ENCODE results near the gene DAND5. TPM values are rescaled to one million over a fixed set of nuclear protein-coding genes. Genes with fewer than 3 reads are reported as not detected.
A peak's percentile ranks its signal among the peaks of the same experiment; 100 is the strongest.

The DAND5 gene
- total RNA-seq, 1 experiment from 2014 or later, result 0.52 TPM

DNA sequence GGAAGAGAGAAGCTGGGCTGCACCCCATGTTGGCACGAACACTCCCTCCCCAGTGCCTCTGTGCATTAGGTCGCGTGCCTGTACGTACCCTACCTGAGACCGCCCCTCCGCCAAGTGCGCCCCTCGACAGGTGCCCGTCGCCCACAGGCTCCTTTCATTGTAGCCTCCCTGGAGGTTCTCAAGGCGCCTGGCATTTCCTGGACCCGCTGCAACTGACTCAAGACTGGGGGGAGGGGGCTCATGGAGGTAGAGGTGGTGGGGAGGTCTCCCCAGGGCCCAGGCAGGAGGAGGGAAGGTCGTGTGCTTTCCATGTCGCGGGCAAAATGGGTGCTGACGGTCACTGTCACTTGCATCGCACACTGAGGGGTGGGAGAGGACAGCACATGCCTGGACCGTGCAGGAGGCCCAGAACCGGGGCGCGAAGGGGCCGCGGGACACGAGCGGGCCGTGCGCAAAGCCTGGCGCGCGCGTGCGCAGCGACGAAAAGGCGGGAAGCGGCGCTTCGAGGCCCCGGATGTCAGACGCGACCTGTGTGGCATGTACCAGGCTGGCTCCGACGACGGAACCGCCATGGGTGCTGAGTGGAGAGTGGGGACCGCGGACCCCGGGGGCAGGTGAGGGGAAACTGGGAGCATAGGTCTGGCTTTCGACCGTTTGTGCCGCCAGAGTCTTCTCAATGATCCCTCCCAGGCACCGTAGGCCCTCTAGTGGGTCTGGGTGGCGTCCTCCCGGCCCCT, 42.4 kb downstream of the DAND5 start:
- 0 out of 2 replicates have a peak, but pooled peaks cover 4% of the 10 kb centered on the region for H3K4me1 ChIP-seq (ENCODE audit: low read length)
- no peaks in the 10 kb centered on the region for H3K9me2 ChIP-seq (replicated peaks; ENCODE audit: insufficient read depth, low read length)
- no peaks in the 10 kb centered on the region for H3K36me3 ChIP-seq (ENCODE audit: insufficient read depth, low read length)
- no peak overlapping the region for H3K4me3 ChIP-seq (ENCODE audit: low read length)
- no peak overlapping the region for H2AFZ ChIP-seq (ENCODE audit: low read length)
- no peaks in the 10 kb centered on the region for H3K27me3 ChIP-seq (ENCODE audit: low read length)
- H3K4me2 ChIP-seq (ENCODE audit: low read depth, low read length, poor library complexity, severe bottlenecking), result no peak overlapping the region
- H3K79me2 ChIP-seq (ENCODE audit: low read length), result no peaks in the 10 kb centered on the region
- H4K20me1 ChIP-seq (ENCODE audit: insufficient read depth, low read depth, low read length), result no peaks in the 10 kb centered on the region
- H3K9me3 ChIP-seq (ENCODE audit: low read length), result no peaks in the 10 kb centered on the region
- no peak overlapping the region for H3K27ac ChIP-seq (ENCODE audit: low read length)
- no peak for DNase-seq
- no peak overlapping the region for H3K9ac ChIP-seq (ENCODE audit: low read length)

DNA sequence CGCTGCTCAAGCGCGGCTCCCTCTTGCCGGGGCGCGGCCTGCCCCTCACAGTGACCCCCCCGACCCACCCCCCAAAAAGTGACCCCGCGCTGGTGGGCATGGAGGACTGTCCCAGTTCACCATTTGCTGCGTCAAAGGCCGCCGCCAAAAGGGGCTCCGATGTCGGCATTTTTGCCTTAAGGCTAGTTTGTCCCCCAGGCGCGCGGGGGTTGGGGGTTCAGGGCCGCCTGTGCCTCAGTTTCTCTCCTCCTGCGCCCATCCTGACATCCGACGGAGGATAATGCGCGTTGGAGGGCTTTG, 43.0 kb downstream of the DAND5 start:
- Histone ChIP-seq H3K9ac (ENCODE audit: low read length) (no peak overlapping the region), H3K27ac (ENCODE audit: low read length) (no peak overlapping the region), H3K36me3 (ENCODE audit: insufficient read depth, low read length) (no peaks in the 10 kb centered on the region), H3K4me1 (ENCODE audit: low read length) (0 out of 2 replicates have a peak, but pooled peaks cover 4% of the 10 kb centered on the region), H4K20me1 (ENCODE audit: insufficient read depth, low read depth, low read length) (no peaks in the 10 kb centered on the region), H3K9me2 (replicated peaks; ENCODE audit: insufficient read depth, low read length) (no peaks in the 10 kb centered on the region), H3K9me3 (ENCODE audit: low read length) (no peaks in the 10 kb centered on the region), H2AFZ (ENCODE audit: low read length) (peak overlapping the region; percentile 14; the same call in 1 of the 2 replicates), H3K27me3 (ENCODE audit: low read length) (no peaks in the 10 kb centered on the region), H3K4me2 (ENCODE audit: low read depth, low read length, poor library complexity, severe bottlenecking) (no peak overlapping the region), H3K79me2 (ENCODE audit: low read length) (no peaks in the 10 kb centered on the region), H3K4me3 (ENCODE audit: low read length) (no peak overlapping the region)
- DNase-seq, result no peak

DNA sequence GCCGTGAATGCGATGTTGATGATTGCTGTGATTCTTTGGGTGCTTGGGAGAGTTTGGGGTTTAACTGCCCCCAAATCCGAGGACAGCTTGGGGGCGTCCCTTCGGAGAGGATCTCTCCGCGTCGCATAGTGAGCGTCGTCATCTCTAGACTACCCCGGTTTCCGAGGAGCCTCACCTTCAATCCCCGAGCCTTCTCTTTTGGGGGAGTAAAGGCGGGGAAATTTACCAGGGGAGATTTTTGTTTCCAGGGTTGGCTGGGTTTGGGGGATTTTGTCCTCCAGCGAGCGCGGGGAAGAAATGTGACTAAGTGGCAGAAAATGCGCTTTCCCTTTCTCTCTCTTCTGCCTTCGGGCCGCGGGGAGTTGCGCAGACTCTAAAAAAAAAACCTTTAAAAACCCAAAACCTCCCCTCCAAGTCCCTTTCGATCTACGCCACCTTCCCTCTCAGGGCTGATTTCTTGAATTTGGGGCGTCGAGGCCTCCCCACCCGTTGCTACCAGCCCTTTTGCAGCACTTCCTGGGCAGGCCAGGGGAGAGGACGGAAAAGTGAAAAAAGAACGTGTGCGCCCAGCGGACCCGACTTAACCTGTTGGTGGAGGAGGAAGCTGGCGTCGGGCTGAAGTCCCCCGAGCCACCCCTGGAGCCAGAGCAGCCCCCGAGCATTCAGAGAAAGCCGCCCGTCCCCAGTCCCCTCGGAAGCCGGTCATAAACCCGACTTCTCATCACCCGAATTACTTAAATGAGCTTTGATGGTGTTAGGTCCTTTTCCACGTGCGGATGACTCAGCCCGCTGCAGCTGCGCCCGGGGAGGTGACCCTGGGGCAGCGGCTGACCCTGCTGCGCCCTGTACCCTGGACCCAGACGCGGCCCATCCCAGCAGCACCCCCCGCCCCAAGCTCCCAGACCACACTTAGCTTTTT, 43.6 kb downstream of the DAND5 start:
- H4K20me1 ChIP-seq (ENCODE audit: insufficient read depth, low read depth, low read length), result no peaks in the 10 kb centered on the region
- H3K9ac ChIP-seq (ENCODE audit: low read length), result no peak overlapping the region
- no peaks in the 10 kb centered on the region for H3K9me2 ChIP-seq (replicated peaks; ENCODE audit: insufficient read depth, low read length)
- H2AFZ ChIP-seq (ENCODE audit: low read length), result peak overlapping the region; percentile 14; the same call in 1 of the 2 replicates
- H3K36me3 ChIP-seq (ENCODE audit: insufficient read depth, low read length), result no peaks in the 10 kb centered on the region
- no peaks in the 10 kb centered on the region for H3K79me2 ChIP-seq (ENCODE audit: low read length)
- H3K27me3 ChIP-seq (ENCODE audit: low read length), result no peaks in the 10 kb centered on the region
- no peaks in the 10 kb centered on the region for H3K9me3 ChIP-seq (ENCODE audit: low read length)
- H3K4me2 ChIP-seq (ENCODE audit: low read depth, low read length, poor library complexity, severe bottlenecking), result no peak overlapping the region
- H3K27ac ChIP-seq (ENCODE audit: low read length), result no peak overlapping the region
- H3K4me3 ChIP-seq (ENCODE audit: low read length), result no peak overlapping the region
- H3K4me1 ChIP-seq (ENCODE audit: low read length), result 0 out of 2 replicates have a peak, but pooled peaks cover 4% of the 10 kb centered on the region
- DNase-seq, result peak; percentile 50

DNA sequence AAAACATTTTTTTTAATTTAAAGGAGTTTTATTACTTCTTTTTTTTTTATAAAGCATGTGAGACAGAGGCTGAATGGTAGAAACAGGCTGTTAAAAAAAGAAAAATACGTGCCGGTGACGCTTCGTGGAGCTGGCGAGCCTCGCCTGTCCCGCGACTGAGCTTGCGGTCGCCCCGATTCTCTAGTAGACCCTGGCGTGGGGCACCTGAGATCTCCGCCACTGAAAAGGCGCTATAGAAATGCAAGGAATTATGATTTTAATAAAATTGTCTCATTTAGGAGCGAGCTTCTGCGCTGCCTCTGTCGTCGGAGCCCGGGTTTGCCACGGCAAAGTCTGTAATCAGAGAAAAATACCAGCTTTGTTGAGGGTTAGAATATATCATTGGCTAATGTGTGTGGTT, 44.3 kb downstream of the DAND5 start:
- Histone ChIP-seq H3K36me3 (ENCODE audit: insufficient read depth, low read length) (no peaks in the 10 kb centered on the region), H3K27ac (ENCODE audit: low read length) (no peak overlapping the region), H3K4me3 (ENCODE audit: low read length) (no peak overlapping the region), H3K4me2 (ENCODE audit: low read depth, low read length, poor library complexity, severe bottlenecking) (no peak overlapping the region), H3K4me1 (ENCODE audit: low read length) (0 out of 2 replicates have a peak, but pooled peaks cover 4% of the 10 kb centered on the region), H4K20me1 (ENCODE audit: insufficient read depth, low read depth, low read length) (no peaks in the 10 kb centered on the region), H3K79me2 (ENCODE audit: low read length) (no peaks in the 10 kb centered on the region), H3K9me2 (replicated peaks; ENCODE audit: insufficient read depth, low read length) (no peaks in the 10 kb centered on the region), H3K9ac (ENCODE audit: low read length) (no peak overlapping the region), H3K9me3 (ENCODE audit: low read length) (no peaks in the 10 kb centered on the region), H3K27me3 (ENCODE audit: low read length) (no peaks in the 10 kb centered on the region), H2AFZ (ENCODE audit: low read length) (no peak overlapping the region)
- DNase-seq, result no peak

DNA sequence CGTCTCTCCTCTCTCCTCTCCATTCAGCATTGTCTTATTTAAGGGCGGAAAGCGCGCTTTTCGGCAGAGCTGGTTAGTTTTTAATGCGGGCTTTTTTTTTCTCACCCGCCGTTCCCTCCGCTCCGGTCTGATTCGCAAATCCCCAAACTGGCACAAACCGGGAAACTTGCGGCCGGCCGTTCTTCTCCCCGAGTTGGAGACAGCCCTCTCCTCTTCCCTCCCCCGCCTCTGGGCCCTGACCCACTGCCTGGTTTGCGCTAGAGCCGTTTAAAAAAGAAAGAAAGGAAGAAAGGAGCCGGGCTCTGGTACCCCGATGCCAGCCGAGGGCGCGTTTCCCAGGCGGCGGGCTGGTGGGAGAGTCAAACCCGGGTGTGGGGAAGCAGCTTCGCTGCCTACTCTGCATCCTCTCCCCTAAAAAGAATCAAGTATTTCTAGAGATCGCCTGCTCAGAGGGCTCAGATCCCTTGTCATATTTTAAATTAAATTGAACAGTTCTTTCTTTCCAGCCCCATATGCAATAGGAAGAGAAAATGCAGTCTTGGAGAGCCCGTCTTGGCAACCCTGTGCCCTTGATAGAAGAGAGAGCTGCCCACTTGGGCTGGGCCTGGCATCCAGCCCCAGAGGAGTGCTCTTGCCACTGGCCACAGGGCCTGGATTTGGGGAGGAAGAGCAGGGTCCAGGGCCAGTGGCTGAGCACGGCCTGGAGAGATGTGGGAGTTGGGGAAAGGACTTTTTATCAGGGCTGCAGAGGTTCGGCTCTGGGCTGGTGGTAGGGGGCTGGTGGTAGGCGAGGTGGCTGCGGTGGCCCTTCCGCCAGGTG, 44.9 kb downstream of the DAND5 start:
- no peak overlapping the region for H3K4me3 ChIP-seq (ENCODE audit: low read length)
- no peaks in the 10 kb centered on the region for H4K20me1 ChIP-seq (ENCODE audit: insufficient read depth, low read depth, low read length)
- H3K27me3 ChIP-seq (ENCODE audit: low read length), result no peaks in the 10 kb centered on the region

DNA sequence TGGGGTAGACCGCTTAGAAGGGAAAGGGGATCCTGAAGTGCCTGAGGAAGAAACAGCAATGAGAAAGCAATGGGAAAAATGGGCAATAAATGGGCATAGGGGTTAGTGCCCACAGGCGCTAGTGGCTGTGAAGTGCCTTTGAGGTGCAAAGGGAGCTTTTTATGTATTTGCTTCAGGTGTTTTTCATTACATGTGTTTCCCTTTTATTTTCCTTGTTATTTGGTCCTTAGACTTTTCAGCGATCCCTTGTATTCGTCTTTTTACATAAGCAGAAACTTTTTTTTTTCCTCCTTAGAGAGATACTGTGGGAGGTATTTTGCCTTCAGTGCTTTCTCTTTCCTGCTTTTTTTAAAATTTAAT, 45.5 kb downstream of the DAND5 start:
- H3K9me2 ChIP-seq (replicated peaks; ENCODE audit: insufficient read depth, low read length), result no peaks in the 10 kb centered on the region
- no peak for DNase-seq
- H3K27me3 ChIP-seq (ENCODE audit: low read length), result no peaks in the 10 kb centered on the region
- no peaks in the 10 kb centered on the region for H3K79me2 ChIP-seq (ENCODE audit: low read length)
- H3K4me2 ChIP-seq (ENCODE audit: low read depth, low read length, poor library complexity, severe bottlenecking), result no peak overlapping the region
- 0 out of 2 replicates have a peak, but pooled peaks cover 4% of the 10 kb centered on the region for H3K4me1 ChIP-seq (ENCODE audit: low read length)
- no peak overlapping the region for H3K27ac ChIP-seq (ENCODE audit: low read length)
- no peaks in the 10 kb centered on the region for H4K20me1 ChIP-seq (ENCODE audit: insufficient read depth, low read depth, low read length)
- no peak overlapping the region for H3K4me3 ChIP-seq (ENCODE audit: low read length)
- H3K9me3 ChIP-seq (ENCODE audit: low read length), result no peaks in the 10 kb centered on the region
- H3K36me3 ChIP-seq (ENCODE audit: insufficient read depth, low read length), result no peaks in the 10 kb centered on the region
- H3K9ac ChIP-seq (ENCODE audit: low read length), result no peak overlapping the region
- no peak overlapping the region for H2AFZ ChIP-seq (ENCODE audit: low read length)

More for the DNA sequence above, 44.9 kb downstream of the DAND5 start:
- no peak for DNase-seq
- H3K79me2 ChIP-seq (ENCODE audit: low read length), result no peaks in the 10 kb centered on the region
- H3K9ac ChIP-seq (ENCODE audit: low read length), result no peak overlapping the region
- no peak overlapping the region for H3K4me2 ChIP-seq (ENCODE audit: low read depth, low read length, poor library complexity, severe bottlenecking)
- H2AFZ ChIP-seq (ENCODE audit: low read length), result no peak overlapping the region
- no peaks in the 10 kb centered on the region for H3K36me3 ChIP-seq (ENCODE audit: insufficient read depth, low read length)
- H3K27ac ChIP-seq (ENCODE audit: low read length), result no peak overlapping the region
- H3K9me2 ChIP-seq (replicated peaks; ENCODE audit: insufficient read depth, low read length), result no peaks in the 10 kb centered on the region
- no peaks in the 10 kb centered on the region for H3K9me3 ChIP-seq (ENCODE audit: low read length)
- H3K4me1 ChIP-seq (ENCODE audit: low read length), result 0 out of 2 replicates have a peak, but pooled peaks cover 4% of the 10 kb centered on the region

DNA sequence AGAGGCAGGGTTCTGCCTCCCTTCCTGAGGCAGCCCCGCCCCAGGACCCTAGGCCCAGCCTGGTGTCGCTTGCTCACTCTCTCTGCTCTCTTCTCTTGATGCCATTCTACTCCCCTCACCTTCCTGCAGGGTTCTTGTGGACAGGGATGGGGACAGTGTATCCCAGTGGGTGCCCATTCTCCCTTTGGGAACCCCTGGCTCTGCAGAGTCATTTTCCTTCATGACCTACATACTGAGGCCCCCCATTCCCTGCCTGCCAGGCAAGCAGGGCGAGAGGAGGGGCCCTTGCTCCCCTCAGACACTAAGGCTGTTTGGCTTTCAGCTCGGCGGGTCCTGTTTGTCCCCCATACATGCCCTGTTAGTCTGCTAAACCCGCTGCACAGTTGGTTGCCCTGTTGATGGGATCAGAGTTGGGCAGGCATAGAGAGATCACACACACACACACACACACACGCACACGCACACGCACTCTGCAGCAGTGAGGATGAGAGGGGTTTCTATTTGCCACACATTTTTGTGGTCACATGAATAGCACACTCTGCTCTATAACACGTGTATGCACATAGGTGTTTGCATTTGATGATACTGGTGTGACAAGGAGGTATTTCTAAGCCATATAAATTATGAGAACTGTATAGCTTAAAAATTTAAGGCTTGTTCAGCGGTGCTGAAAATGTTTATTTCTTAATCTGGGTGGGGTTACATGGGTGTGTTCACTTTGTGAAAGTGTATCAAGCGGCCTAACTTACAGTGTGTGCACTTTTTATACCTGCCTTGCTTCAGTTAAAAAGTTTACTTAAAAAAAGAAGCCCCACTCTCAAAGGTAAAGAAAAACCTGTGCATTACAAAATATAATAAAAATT, 46.2 kb downstream of the DAND5 start:
- Histone ChIP-seq H3K9me3 (ENCODE audit: low read length) (no peaks in the 10 kb centered on the region), H3K4me2 (ENCODE audit: low read depth, low read length, poor library complexity, severe bottlenecking) (no peak overlapping the region), H3K9ac (ENCODE audit: low read length) (no peak overlapping the region), H3K27ac (ENCODE audit: low read length) (no peak overlapping the region), H3K27me3 (ENCODE audit: low read length) (no peaks in the 10 kb centered on the region), H3K36me3 (ENCODE audit: insufficient read depth, low read length) (no peaks in the 10 kb centered on the region), H2AFZ (ENCODE audit: low read length) (no peak overlapping the region), H3K9me2 (replicated peaks; ENCODE audit: insufficient read depth, low read length) (no peaks in the 10 kb centered on the region), H3K79me2 (ENCODE audit: low read length) (no peaks in the 10 kb centered on the region), H4K20me1 (ENCODE audit: insufficient read depth, low read depth, low read length) (no peaks in the 10 kb centered on the region), H3K4me1 (ENCODE audit: low read length) (0 out of 2 replicates have a peak, but pooled peaks cover 4% of the 10 kb centered on the region), H3K4me3 (ENCODE audit: low read length) (no peak overlapping the region)
- DNase-seq, result no peak

Measured in Karpas-422 (cell line).